Central memory CD8-positive, alpha-beta T cell (primary cell): ENCODE data around the gene HINT1.
"Not testable (repeated sequence)": the region's sequence is repeated elsewhere in the genome, so short reads cannot be mapped to it uniquely, and the experiment has no call there.

ENCODE experiments used
- ATAC-seq: fragments of 150-1000 bp; cut with Tn5 transposase; replicated peaks from 2 replicates; pipeline ENCODE4 v1.10.0; 2022; ENCODE audit warnings: mild to moderate bottlenecking, moderate FRiP score, moderate number of reproducible peaks; ENCODE audit not compliant: poor library complexity, severe bottlenecking; ENCODE audit errors: extremely low read depth
- DNase-seq, 2 donors: peaks; one replicate each; pipeline ENCODE4 v3.0.0; 2021; ENCODE audit warnings: low spot score in 2 of 2
- H3K27ac Mint-ChIP-seq: one replicate; pipeline ENCODE4 v1.8.0; 2022; ENCODE audit warnings: low read depth, mild to moderate bottlenecking, moderate library complexity, mixed read lengths
- H3K27me3 Mint-ChIP-seq: one replicate; pipeline ENCODE4 v1.8.0; 2022; ENCODE audit warnings: mixed read lengths
- H3K36me3 Mint-ChIP-seq: one replicate; pipeline ENCODE4 v1.8.0; 2022; ENCODE audit warnings: mild to moderate bottlenecking, moderate library complexity, mixed read lengths; ENCODE audit not compliant: insufficient read depth
- H3K4me1 Mint-ChIP-seq: one replicate; pipeline ENCODE4 v1.8.0; 2022; ENCODE audit warnings: mixed read lengths
- H3K4me3 Mint-ChIP-seq: one replicate; pipeline ENCODE4 v1.8.0; 2022; ENCODE audit warnings: mild to moderate bottlenecking, moderate library complexity, mixed read lengths
- H3K9me3 Mint-ChIP-seq: one replicate; pipeline ENCODE4 v1.8.0; 2022; ENCODE audit warnings: mixed read lengths

The HINT1 gene

DNA sequence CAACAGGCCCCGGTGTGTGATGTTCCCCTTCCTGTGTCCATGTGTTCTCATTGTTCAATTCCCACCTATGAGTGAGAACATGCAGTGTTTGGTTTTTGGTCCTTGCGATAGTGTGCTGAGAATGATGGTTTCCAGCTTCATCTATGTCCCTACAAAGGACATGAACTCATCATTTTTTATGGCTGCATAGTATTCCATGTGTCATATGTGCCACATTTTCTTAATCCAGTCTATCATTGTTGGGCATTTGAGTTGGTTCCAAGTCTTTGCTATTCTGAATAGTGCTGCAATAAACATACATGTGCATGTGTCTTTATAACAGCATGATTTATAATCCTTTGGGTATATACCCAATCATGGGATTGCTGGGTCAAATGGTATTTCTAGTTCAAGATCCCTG is 32.0 kb downstream of the HINT1 start:
- not testable (repeated sequence) for DNase-seq, H3K9me3 Mint-ChIP-seq, H3K4me1 Mint-ChIP-seq, H3K27ac Mint-ChIP-seq, H3K4me3 Mint-ChIP-seq, ATAC-seq, H3K27me3 Mint-ChIP-seq, H3K36me3 Mint-ChIP-seq

DNA sequence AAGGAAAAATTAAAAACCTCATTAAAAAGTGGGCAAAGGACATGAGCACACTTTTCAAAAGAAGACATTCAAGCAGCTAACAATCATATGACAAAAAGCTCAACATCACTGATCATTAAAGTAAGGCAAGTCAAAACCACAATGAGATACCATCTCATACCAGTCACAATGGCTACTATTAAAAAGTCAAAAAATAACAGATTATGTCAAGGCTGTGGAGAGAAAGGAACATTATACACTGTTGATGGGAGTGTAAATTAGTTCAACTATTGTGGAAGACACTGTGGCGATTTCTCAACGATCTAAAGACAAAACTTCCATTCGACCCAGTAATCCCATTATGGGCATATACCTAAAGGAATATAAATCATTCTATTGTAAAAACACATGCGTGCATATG is 35.8 kb downstream of the HINT1 start:
- Mint-ChIP-seq H3K36me3 (no peaks in the 10 kb centered on the region), H3K4me3 (no peak overlapping the region), H3K27me3 (peaks cover 20% of the 10 kb centered on the region), H3K4me1 (no peaks in the 10 kb centered on the region), H3K27ac (no peak overlapping the region), H3K9me3 (peaks cover 10% of the 10 kb centered on the region)
- DNase-seq = no peak
- ATAC-seq = no peak

DNA sequence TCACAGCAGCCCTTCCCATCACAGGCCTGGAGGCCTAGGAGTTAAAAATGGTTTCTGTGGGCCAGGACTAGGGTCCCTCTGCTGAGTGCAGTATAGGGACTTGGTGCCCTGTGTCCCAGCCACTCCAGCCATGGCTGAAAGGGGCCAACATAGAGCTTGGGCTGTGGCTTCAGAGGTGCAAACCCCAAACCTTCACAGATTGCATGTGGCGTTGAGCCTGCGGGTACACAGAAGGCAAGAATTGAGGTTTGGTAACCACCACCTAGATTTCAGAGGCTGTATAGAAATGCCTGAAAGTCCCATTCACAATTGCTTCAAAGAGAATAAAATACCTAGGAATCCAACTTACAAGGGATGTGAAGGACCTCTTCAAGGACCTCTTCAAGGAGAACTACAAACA is 37.8 kb downstream of the HINT1 start:
- not testable (repeated sequence) for DNase-seq, H3K36me3 Mint-ChIP-seq, H3K4me3 Mint-ChIP-seq, ATAC-seq, H3K4me1 Mint-ChIP-seq, H3K27ac Mint-ChIP-seq
- H3K27me3 Mint-ChIP-seq = peaks cover 20% of the 10 kb centered on the region
- H3K9me3 Mint-ChIP-seq = peaks cover 16% of the 10 kb centered on the region

DNA sequence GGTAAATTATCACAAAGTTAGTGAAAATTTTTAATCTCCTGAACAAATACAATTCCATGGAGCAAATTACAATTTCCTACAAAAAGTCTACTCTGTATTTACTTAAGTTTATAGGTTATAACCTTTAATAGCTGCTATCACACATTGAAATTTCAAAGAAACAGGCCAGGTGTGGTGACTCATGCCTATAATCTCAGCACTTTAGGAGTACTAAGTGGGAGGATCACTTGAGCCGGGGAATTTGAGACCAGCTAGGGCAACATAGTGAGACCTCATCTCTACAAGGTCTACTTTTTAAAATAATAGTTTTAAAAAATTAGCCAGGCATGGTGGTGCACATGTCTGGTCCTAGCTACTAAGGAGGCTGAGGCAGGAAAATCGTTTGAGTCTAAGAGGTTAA is 50.3 kb downstream of the HINT1 start:
- no peak overlapping the region for H3K27ac Mint-ChIP-seq
- no peak overlapping the region for H3K4me3 Mint-ChIP-seq
- H3K36me3 Mint-ChIP-seq = no peaks in the 10 kb centered on the region
- ATAC-seq = no peak
- no peaks in the 10 kb centered on the region for H3K27me3 Mint-ChIP-seq
- no peaks in the 10 kb centered on the region for H3K9me3 Mint-ChIP-seq
- H3K4me1 Mint-ChIP-seq = peaks cover 2% of the 10 kb centered on the region
- DNase-seq = no peak

- H3K27me3 Mint-ChIP-seq = no peaks in the 10 kb centered on the region
- no peak overlapping the region for H3K4me3 Mint-ChIP-seq
- ATAC-seq = no peak
- H3K9me3 Mint-ChIP-seq = no peaks in the 10 kb centered on the region
- H3K36me3 Mint-ChIP-seq = no peaks in the 10 kb centered on the region
- peaks cover 4% of the 10 kb centered on the region for H3K4me1 Mint-ChIP-seq
- no peak for DNase-seq
- H3K27ac Mint-ChIP-seq = no peak overlapping the region
Observed at GRCh38 chr5:131112424-131112823, 52.6 kb downstream of the HINT1 start.

- Mint-ChIP-seq H3K36me3 (no peaks in the 10 kb centered on the region), H3K9me3 (no peaks in the 10 kb centered on the region), H3K27ac (no peak overlapping the region), H3K4me3 (no peak overlapping the region), H3K4me1 (peaks cover 10% of the 10 kb centered on the region), H3K27me3 (no peaks in the 10 kb centered on the region)
- DNase-seq = no peak
- ATAC-seq = no peak
Observed at GRCh38 chr5:131110256-131110594, 54.8 kb downstream of the HINT1 start.

GRCh38 chr5:131109540-131110255 is 55.4 kb downstream of the HINT1 start:
- Mint-ChIP-seq H3K27me3 (no peaks in the 10 kb centered on the region), H3K36me3 (no peaks in the 10 kb centered on the region), H3K4me3 (no peak overlapping the region), H3K4me1 (peaks cover 10% of the 10 kb centered on the region), H3K9me3 (no peaks in the 10 kb centered on the region), H3K27ac (no peak overlapping the region)
- peak in 1 of 2 donors; percentile 21 for DNase-seq
- ATAC-seq = no peak
